ENCODE measurements around the gene METRN.

DNA sequence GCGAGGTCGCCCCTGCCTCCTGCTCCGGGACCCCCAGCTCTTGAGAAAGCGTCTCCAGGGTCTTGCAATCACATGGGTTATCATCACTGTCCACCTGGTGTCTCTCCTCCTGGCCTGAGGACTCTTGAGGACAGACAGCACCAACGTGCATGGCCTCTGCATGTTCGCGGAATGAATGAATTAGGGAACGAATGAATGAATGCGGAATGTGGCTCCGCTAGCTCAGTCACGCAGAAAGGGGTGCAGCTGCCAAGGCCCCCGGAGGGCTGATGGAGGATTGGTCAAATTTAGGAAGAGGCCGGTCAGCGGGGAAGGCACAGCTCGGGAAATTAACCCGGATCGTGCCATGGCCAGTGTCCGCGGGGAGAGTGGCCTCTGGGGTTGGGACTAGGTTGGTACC lies 12.6 kb upstream of the METRN start:
- TF ChIP-seq, protein P1, sequence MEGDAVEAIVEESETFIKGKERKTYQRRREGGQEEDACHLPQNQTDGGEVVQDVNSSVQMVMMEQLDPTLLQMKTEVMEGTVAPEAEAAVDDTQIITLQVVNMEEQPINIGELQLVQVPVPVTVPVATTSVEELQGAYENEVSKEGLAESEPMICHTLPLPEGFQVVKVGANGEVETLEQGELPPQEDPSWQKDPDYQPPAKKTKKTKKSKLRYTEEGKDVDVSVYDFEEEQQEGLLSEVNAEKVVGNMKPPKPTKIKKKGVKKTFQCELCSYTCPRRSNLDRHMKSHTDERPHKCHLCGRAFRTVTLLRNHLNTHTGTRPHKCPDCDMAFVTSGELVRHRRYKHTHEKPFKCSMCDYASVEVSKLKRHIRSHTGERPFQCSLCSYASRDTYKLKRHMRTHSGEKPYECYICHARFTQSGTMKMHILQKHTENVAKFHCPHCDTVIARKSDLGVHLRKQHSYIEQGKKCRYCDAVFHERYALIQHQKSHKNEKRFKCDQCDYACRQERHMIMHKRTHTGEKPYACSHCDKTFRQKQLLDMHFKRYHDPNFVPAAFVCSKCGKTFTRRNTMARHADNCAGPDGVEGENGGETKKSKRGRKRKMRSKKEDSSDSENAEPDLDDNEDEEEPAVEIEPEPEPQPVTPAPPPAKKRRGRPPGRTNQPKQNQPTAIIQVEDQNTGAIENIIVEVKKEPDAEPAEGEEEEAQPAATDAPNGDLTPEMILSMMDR (IDR thresholded peaks at IDR 0.05; ENCODE audit: low read depth, low read length), result no peak
- TF ChIP-seq EZH2phosphoT487 (IDR thresholded peaks at IDR 0.05; ENCODE audit: low read depth), result no peak
